Measurements from ENCODE around the gene ANAPC1.

ANAPC1 gene

DNA sequence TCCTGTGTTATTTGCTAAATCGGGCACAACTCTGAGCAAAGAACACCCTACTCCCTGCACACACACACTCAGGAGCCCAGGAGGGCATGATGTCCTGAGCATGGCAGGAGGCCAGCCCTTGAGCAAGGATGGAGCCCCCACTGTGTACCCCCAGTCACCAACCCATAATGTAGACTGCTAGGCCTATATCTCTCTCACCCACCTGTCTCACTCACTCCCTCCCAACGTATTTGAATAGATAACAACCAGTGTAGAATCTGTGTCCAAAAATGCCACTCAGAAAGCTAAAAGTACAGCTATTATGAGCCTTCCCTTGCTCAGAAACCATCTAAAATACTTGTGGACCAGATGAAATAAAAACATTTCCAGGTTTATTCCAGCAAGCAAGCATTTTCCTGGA lies 43.7 kb upstream of the ANAPC1 start:
- ATAC-seq (ENCODE audit: low read depth) = no peak
- no peak overlapping the region for H3K27ac ChIP-seq (ENCODE audit: poor library complexity, severe bottlenecking)
- H3K9me3 ChIP-seq (ENCODE audit: severe bottlenecking) = no peaks in the 10 kb centered on the region
- peaks cover 4% of the 10 kb centered on the region for H3K27me3 ChIP-seq (ENCODE audit: insufficient read depth, poor library complexity, severe bottlenecking)
- no peaks in the 10 kb centered on the region for H3K36me3 ChIP-seq (ENCODE audit: low read depth)
- TF ChIP-seq, protein P1, sequence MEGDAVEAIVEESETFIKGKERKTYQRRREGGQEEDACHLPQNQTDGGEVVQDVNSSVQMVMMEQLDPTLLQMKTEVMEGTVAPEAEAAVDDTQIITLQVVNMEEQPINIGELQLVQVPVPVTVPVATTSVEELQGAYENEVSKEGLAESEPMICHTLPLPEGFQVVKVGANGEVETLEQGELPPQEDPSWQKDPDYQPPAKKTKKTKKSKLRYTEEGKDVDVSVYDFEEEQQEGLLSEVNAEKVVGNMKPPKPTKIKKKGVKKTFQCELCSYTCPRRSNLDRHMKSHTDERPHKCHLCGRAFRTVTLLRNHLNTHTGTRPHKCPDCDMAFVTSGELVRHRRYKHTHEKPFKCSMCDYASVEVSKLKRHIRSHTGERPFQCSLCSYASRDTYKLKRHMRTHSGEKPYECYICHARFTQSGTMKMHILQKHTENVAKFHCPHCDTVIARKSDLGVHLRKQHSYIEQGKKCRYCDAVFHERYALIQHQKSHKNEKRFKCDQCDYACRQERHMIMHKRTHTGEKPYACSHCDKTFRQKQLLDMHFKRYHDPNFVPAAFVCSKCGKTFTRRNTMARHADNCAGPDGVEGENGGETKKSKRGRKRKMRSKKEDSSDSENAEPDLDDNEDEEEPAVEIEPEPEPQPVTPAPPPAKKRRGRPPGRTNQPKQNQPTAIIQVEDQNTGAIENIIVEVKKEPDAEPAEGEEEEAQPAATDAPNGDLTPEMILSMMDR (IDR thresholded peaks at IDR 0.05; ENCODE audit: poor library complexity, severe bottlenecking) = no peak
- H3K4me3 ChIP-seq (ENCODE audit: severe bottlenecking) = no peak overlapping the region
- peaks cover 4% of the 10 kb centered on the region for H3K4me1 ChIP-seq (ENCODE audit: insufficient read depth, poor library complexity, severe bottlenecking)
- DNase-seq (ENCODE audit: low spot score) = no peak

- DNase-seq (ENCODE audit: low spot score) = no peak
- Histone ChIP-seq H3K9me3 (ENCODE audit: severe bottlenecking) (no peaks in the 10 kb centered on the region), H3K4me1 (ENCODE audit: insufficient read depth, poor library complexity, severe bottlenecking) (no peaks in the 10 kb centered on the region), H3K4me3 (ENCODE audit: severe bottlenecking) (no peak overlapping the region), H3K27me3 (ENCODE audit: insufficient read depth, poor library complexity, severe bottlenecking) (no peaks in the 10 kb centered on the region), H3K27ac (ENCODE audit: poor library complexity, severe bottlenecking) (no peak overlapping the region), H3K36me3 (ENCODE audit: low read depth) (no peaks in the 10 kb centered on the region)
- no peak for ATAC-seq (ENCODE audit: low read depth)
- TF ChIP-seq, protein P1 (IDR thresholded peaks at IDR 0.05; ENCODE audit: poor library complexity, severe bottlenecking) = no peak
Measured at GRCh38 chr2:111924617-111925107, 40.7 kb upstream of the ANAPC1 start.

- TF ChIP-seq, protein P1 (IDR thresholded peaks at IDR 0.05; ENCODE audit: poor library complexity, severe bottlenecking) = no peak
- H3K36me3 ChIP-seq (ENCODE audit: low read depth) = no peaks in the 10 kb centered on the region
- H3K9me3 ChIP-seq (ENCODE audit: severe bottlenecking) = no peaks in the 10 kb centered on the region
- DNase-seq (ENCODE audit: low spot score) = no peak
- H3K27me3 ChIP-seq (ENCODE audit: insufficient read depth, poor library complexity, severe bottlenecking) = no peaks in the 10 kb centered on the region
- no peaks in the 10 kb centered on the region for H3K4me1 ChIP-seq (ENCODE audit: insufficient read depth, poor library complexity, severe bottlenecking)
- H3K4me3 ChIP-seq (ENCODE audit: severe bottlenecking) = no peak overlapping the region
- no peak overlapping the region for H3K27ac ChIP-seq (ENCODE audit: poor library complexity, severe bottlenecking)
- no peak for ATAC-seq (ENCODE audit: low read depth)
Measured at GRCh38 chr2:111923276-111923804, 39.3 kb upstream of the ANAPC1 start.

DNA sequence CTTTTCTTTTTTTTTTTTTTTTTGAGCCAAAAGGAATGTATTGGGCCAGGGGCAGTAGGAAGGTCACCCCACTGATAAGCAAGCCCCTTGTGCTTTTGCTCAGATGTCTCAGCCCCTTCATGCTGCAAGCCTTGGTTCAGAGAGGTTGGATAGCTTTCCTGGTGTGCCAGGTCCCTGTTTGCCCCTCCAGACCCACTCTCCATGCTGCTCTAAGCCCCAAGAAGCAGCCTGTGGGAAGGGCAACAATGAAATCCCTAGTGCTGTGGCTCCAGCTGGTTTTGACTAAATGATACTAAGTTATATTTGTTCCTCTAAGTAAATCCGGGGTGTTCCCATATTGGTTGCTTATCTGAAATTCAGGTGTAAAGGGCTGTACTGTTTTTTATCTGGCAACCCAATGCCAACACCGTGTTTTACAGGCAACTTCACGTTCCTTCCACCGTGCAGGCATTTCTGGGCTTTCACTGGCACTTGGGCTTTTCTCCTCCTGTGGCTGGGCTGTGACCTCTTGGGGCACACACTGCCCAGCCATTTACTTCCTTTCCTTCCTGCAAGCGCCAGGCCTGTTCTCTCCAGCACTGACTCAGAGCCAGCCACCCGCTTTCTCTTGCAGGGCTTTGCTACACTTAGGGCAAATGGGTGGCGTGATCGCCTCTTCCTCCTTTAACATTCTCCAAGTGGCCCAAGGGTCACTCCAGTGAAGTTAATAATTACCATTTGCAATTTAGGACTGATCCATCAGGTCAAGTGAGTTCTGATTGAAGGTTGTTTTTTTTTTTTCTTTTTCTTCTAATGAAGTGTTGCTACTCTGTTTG lies 36.0 kb upstream of the ANAPC1 start:
- DNase-seq (ENCODE audit: low spot score) (no peak), ATAC-seq (ENCODE audit: low read depth) (no peak)
- no peaks in the 10 kb centered on the region for H3K36me3 ChIP-seq (ENCODE audit: low read depth)

More for the DNA sequence above, 36.0 kb upstream of the ANAPC1 start:
- Histone ChIP-seq H3K4me1 (ENCODE audit: insufficient read depth, poor library complexity, severe bottlenecking) (no peaks in the 10 kb centered on the region), H3K27me3 (ENCODE audit: insufficient read depth, poor library complexity, severe bottlenecking) (no peaks in the 10 kb centered on the region), H3K9me3 (ENCODE audit: severe bottlenecking) (no peaks in the 10 kb centered on the region), H3K4me3 (ENCODE audit: severe bottlenecking) (no peak overlapping the region), H3K27ac (ENCODE audit: poor library complexity, severe bottlenecking) (no peak overlapping the region)
- TF ChIP-seq, protein P1 (IDR thresholded peaks at IDR 0.05; ENCODE audit: poor library complexity, severe bottlenecking) = no peak
